Stimulated activated naive CD8-positive, alpha-beta T cell treated with anti-CD3 and anti-CD28 coated beads, Interleukin-15, Interleukin-2, amounts not matched to agents 100 ng/mL and 50 ng/mL, for 24 hours (primary cell): Measurements from ENCODE around the gene VSIG10.
"Not testable (repeated sequence)": the region's sequence is repeated elsewhere in the genome, so short reads cannot be mapped to it uniquely, and the experiment has no call there.

ENCODE experiments used
- H3K27ac Mint-ChIP-seq: one replicate; pipeline ENCODE4 v1.8.0; 2021; ENCODE audit warnings: mild to moderate bottlenecking, mixed read lengths
- H3K27me3 Mint-ChIP-seq: one replicate; pipeline ENCODE4 v1.8.0; 2021; ENCODE audit warnings: mixed read lengths
- H3K36me3 Mint-ChIP-seq: one replicate; pipeline ENCODE4 v1.8.0; 2021; ENCODE audit warnings: low read depth, mixed read lengths
- H3K4me1 Mint-ChIP-seq: one replicate; pipeline ENCODE4 v1.8.0; 2021; ENCODE audit warnings: low read depth, mixed read lengths
- H3K4me3 Mint-ChIP-seq: one replicate; pipeline ENCODE4 v1.8.0; 2021; ENCODE audit warnings: mild to moderate bottlenecking, mixed read lengths
- H3K9me3 Mint-ChIP-seq: one replicate; pipeline ENCODE4 v1.8.0; 2021; ENCODE audit warnings: mixed read lengths

VSIG10 gene

GRCh38 chr12:118103601-118104382, at the start of gene VSIG10:
Gene VSIG10, minus strand, starts transcription at chr12:118104011. Its CDS starts 340 bp downstream, at chr12:118103671.
- Mint-ChIP-seq H3K4me1 (peaks cover 9% of the 10 kb centered on the region), H3K9me3 (no peaks in the 10 kb centered on the region), H3K27me3 (peaks cover 20% of the 10 kb centered on the region), H3K4me3 (peak within 1 kb of the TSS; percentile 86), H3K36me3 (no peaks in the 10 kb centered on the region), H3K27ac (peak within 1 kb of the TSS; percentile 58)

GRCh38 chr12:118151755-118152154, 47.9 kb upstream of the VSIG10 start:
- no peak overlapping the region for H3K27ac Mint-ChIP-seq
- no peaks in the 10 kb centered on the region for H3K9me3 Mint-ChIP-seq
- no peaks in the 10 kb centered on the region for H3K4me1 Mint-ChIP-seq
- H3K36me3 Mint-ChIP-seq = peaks cover 31% of the 10 kb centered on the region
- H3K27me3 Mint-ChIP-seq = no peaks in the 10 kb centered on the region
- H3K4me3 Mint-ChIP-seq = no peak overlapping the region

- H3K36me3 Mint-ChIP-seq = peaks cover 36% of the 10 kb centered on the region
- H3K4me1 Mint-ChIP-seq = no peaks in the 10 kb centered on the region
- no peaks in the 10 kb centered on the region for H3K27me3 Mint-ChIP-seq
- no peak overlapping the region for H3K27ac Mint-ChIP-seq
- H3K4me3 Mint-ChIP-seq = no peak overlapping the region
- no peaks in the 10 kb centered on the region for H3K9me3 Mint-ChIP-seq
Observed at GRCh38 chr12:118150625-118151024, 46.8 kb upstream of the VSIG10 start.

- no peak overlapping the region for H3K4me3 Mint-ChIP-seq
- H3K27me3 Mint-ChIP-seq = no peaks in the 10 kb centered on the region
- peaks cover 50% of the 10 kb centered on the region for H3K36me3 Mint-ChIP-seq
- peaks cover 4% of the 10 kb centered on the region for H3K4me1 Mint-ChIP-seq
- H3K27ac Mint-ChIP-seq = peak overlapping the region; percentile 8
- no peaks in the 10 kb centered on the region for H3K9me3 Mint-ChIP-seq
Observed at GRCh38 chr12:118148287-118148686, 44.5 kb upstream of the VSIG10 start.

- H3K4me3 Mint-ChIP-seq = no peak overlapping the region
- H3K27me3 Mint-ChIP-seq = no peaks in the 10 kb centered on the region
- H3K36me3 Mint-ChIP-seq = peaks cover 61% of the 10 kb centered on the region
- H3K9me3 Mint-ChIP-seq = no peaks in the 10 kb centered on the region
- H3K27ac Mint-ChIP-seq = no peak overlapping the region
- peaks cover 13% of the 10 kb centered on the region for H3K4me1 Mint-ChIP-seq
Observed at GRCh38 chr12:118145798-118146156, 42.0 kb upstream of the VSIG10 start.

- Mint-ChIP-seq H3K4me1 (peaks cover 19% of the 10 kb centered on the region), H3K27me3 (no peaks in the 10 kb centered on the region), H3K27ac (peak overlapping the region; percentile 7), H3K9me3 (no peaks in the 10 kb centered on the region), H3K36me3 (peaks cover 63% of the 10 kb centered on the region), H3K4me3 (no peak overlapping the region)
Observed at GRCh38 chr12:118145113-118145797, 41.4 kb upstream of the VSIG10 start.

GRCh38 chr12:118144499-118144898, 40.7 kb upstream of the VSIG10 start:
- Mint-ChIP-seq H3K27ac (no peak overlapping the region), H3K4me1 (peaks cover 25% of the 10 kb centered on the region), H3K4me3 (no peak overlapping the region), H3K27me3 (no peaks in the 10 kb centered on the region), H3K36me3 (peaks cover 66% of the 10 kb centered on the region), H3K9me3 (no peaks in the 10 kb centered on the region)

- Mint-ChIP-seq H3K9me3 (no peaks in the 10 kb centered on the region), H3K27me3 (no peaks in the 10 kb centered on the region), H3K4me1 (peaks cover 51% of the 10 kb centered on the region), H3K27ac (peak overlapping the region; percentile 49), H3K36me3 (peaks cover 66% of the 10 kb centered on the region), H3K4me3 (no peak overlapping the region)
Observed at GRCh38 chr12:118140825-118141224, 37.0 kb upstream of the VSIG10 start.

- no peaks in the 10 kb centered on the region for H3K9me3 Mint-ChIP-seq
- peak overlapping the region; percentile 92 for H3K4me3 Mint-ChIP-seq
- peaks cover 43% of the 10 kb centered on the region for H3K36me3 Mint-ChIP-seq
- peaks cover 50% of the 10 kb centered on the region for H3K4me1 Mint-ChIP-seq
- H3K27ac Mint-ChIP-seq = peak overlapping the region; percentile 88
- H3K27me3 Mint-ChIP-seq = no peaks in the 10 kb centered on the region
Observed at GRCh38 chr12:118137148-118137678, 33.4 kb upstream of the VSIG10 start.

- H3K9me3 Mint-ChIP-seq = no peaks in the 10 kb centered on the region
- no peaks in the 10 kb centered on the region for H3K27me3 Mint-ChIP-seq
- peaks cover 51% of the 10 kb centered on the region for H3K4me1 Mint-ChIP-seq
- peak overlapping the region; percentile 88 for H3K27ac Mint-ChIP-seq
- H3K36me3 Mint-ChIP-seq = peaks cover 39% of the 10 kb centered on the region
- H3K4me3 Mint-ChIP-seq = peak overlapping the region; percentile 92
Observed at GRCh38 chr12:118136559-118137003, 32.8 kb upstream of the VSIG10 start.

GRCh38 chr12:118135788-118136558, 32.2 kb upstream of the VSIG10 start, which contains the start of gene PEBP1:
Gene PEBP1, plus strand, starts transcription at chr12:118136124. Its CDS starts 86 bp downstream, at chr12:118136210.
- H3K27me3 Mint-ChIP-seq = no peaks in the 10 kb centered on the region
- H3K4me3 Mint-ChIP-seq = peak within 1 kb of the TSS; percentile 92
- H3K9me3 Mint-ChIP-seq = no peaks in the 10 kb centered on the region
- peaks cover 50% of the 10 kb centered on the region for H3K4me1 Mint-ChIP-seq
- H3K36me3 Mint-ChIP-seq = peaks cover 34% of the 10 kb centered on the region
- peak within 1 kb of the TSS; percentile 88 for H3K27ac Mint-ChIP-seq

GRCh38 chr12:118129436-118129835, 25.6 kb upstream of the VSIG10 start:
- H3K4me3 Mint-ChIP-seq, H3K27me3 Mint-ChIP-seq, H3K27ac Mint-ChIP-seq, H3K9me3 Mint-ChIP-seq, H3K36me3 Mint-ChIP-seq, H3K4me1 Mint-ChIP-seq: not testable (repeated sequence)

- H3K36me3 Mint-ChIP-seq = no peaks in the 10 kb centered on the region
- no peaks in the 10 kb centered on the region for H3K9me3 Mint-ChIP-seq
- H3K27me3 Mint-ChIP-seq = no peaks in the 10 kb centered on the region
- no peak overlapping the region for H3K4me3 Mint-ChIP-seq
- H3K4me1 Mint-ChIP-seq = peaks cover 4% of the 10 kb centered on the region
- H3K27ac Mint-ChIP-seq = no peak overlapping the region
Observed at GRCh38 chr12:118127867-118128266, 24.1 kb upstream of the VSIG10 start.

GRCh38 chr12:118126119-118126757, 22.4 kb upstream of the VSIG10 start:
- Mint-ChIP-seq H3K27ac (no peak overlapping the region), H3K4me1 (no peaks in the 10 kb centered on the region), H3K27me3 (no peaks in the 10 kb centered on the region), H3K36me3 (no peaks in the 10 kb centered on the region), H3K4me3 (no peak overlapping the region), H3K9me3 (no peaks in the 10 kb centered on the region)
